HG03095 (cell line): ENCODE results near the gene MARCHF3.
A peak's percentile ranks its signal among the peaks of the same experiment; 100 is the strongest.
"Not testable (repeated sequence)": the region's sequence is repeated elsewhere in the genome, so short reads cannot be mapped to it uniquely, and the experiment has no call there.

Source experiments
- ATAC-seq: cut with Tn5 transposase; IDR thresholded peaks from one replicate; pipeline ENCODE4 v1.9.1; 2021; ENCODE audit warnings: moderate library complexity; ENCODE audit not compliant: unreplicated experiment

MARCHF3 gene

GRCh38 chr5:127053049-127053448, 22.7 kb upstream of the MARCHF3 start:
- no peak for ATAC-seq

- no peak for ATAC-seq
Measured at GRCh38 chr5:127051591-127051990, 21.2 kb upstream of the MARCHF3 start.

GRCh38 chr5:127046343-127047072, 16.1 kb upstream of the MARCHF3 start:
- no peak for ATAC-seq

- no peak for ATAC-seq
Measured at GRCh38 chr5:127042593-127042992, 12.2 kb upstream of the MARCHF3 start.

GRCh38 chr5:127041571-127041970, 11.2 kb upstream of the MARCHF3 start:
- no peak for ATAC-seq

GRCh38 chr5:127040796-127041520, 10.6 kb upstream of the MARCHF3 start:
- no peak for ATAC-seq

- no peak for ATAC-seq
Measured at GRCh38 chr5:127038550-127038949, 8.2 kb upstream of the MARCHF3 start.

- no peak for ATAC-seq
Measured at GRCh38 chr5:127031863-127032232, 1.5 kb upstream of the MARCHF3 start.

- no peak for ATAC-seq
Measured at GRCh38 chr5:127031147-127031862, 947 bp upstream of the MARCHF3 start.

- ATAC-seq = peak; percentile 7
Measured at GRCh38 chr5:127029581-127030258, 638 bp downstream of the MARCHF3 start.

GRCh38 chr5:127028822-127029457, 1.4 kb downstream of the MARCHF3 start:
- no peak for ATAC-seq

GRCh38 chr5:127027539-127027938, 2.8 kb downstream of the MARCHF3 start:
- no peak for ATAC-seq

GRCh38 chr5:127026166-127026565, 4.2 kb downstream of the MARCHF3 start:
- no peak for ATAC-seq

GRCh38 chr5:127025467-127025866, 4.9 kb downstream of the MARCHF3 start:
- no peak for ATAC-seq

GRCh38 chr5:127024821-127025220, 5.5 kb downstream of the MARCHF3 start:
- no peak for ATAC-seq

- not testable (repeated sequence) for ATAC-seq
Measured at GRCh38 chr5:127023552-127024191, 6.7 kb downstream of the MARCHF3 start.

GRCh38 chr5:127022846-127023245, 7.5 kb downstream of the MARCHF3 start:
- no peak for ATAC-seq

GRCh38 chr5:127019928-127020327, 10.4 kb downstream of the MARCHF3 start:
- ATAC-seq = no peak

- ATAC-seq = not testable (repeated sequence)
Measured at GRCh38 chr5:127016722-127017121, 13.6 kb downstream of the MARCHF3 start.

GRCh38 chr5:127015716-127016115, 14.6 kb downstream of the MARCHF3 start:
- ATAC-seq = no peak
